Prostate gland (tissue), 2 donors: ENCODE measurements around the gene PRDM16. TPM values are rescaled to one million over a fixed set of nuclear protein-coding genes. Genes with fewer than 3 reads are reported as not detected.

Experiments
- DNase-seq: peaks from one replicate; pipeline ENCODE4 v3.0.0-alpha.2; 2019; ENCODE audit warnings: low spot score
- H3K27ac ChIP-seq, 2 donors: fragments of 200-600 bp; sonication (generic); 2 replicates each; pipeline ENCODE4 v1.5.1; 2017 to 2019
- H3K27me3 ChIP-seq: fragments of 200-600 bp; sonication (generic); replicated peaks from 2 replicates; pipeline ENCODE4 v1.5.1; 2019; ENCODE audit not compliant: insufficient read depth
- H3K36me3 ChIP-seq, 2 donors: fragments of 200-600 bp; sonication (generic); 1 replicate in 1 of 2; 2 replicates in 1 of 2; pipeline versions ENCODE4 v1.5.1 to v1.8.1; 2017 to 2019
- H3K4me1 ChIP-seq: fragments of 200-600 bp; sonication (generic); replicated peaks from 2 replicates; pipeline ENCODE4 v1.5.1; 2019
- H3K4me3 ChIP-seq, 2 donors: fragments of 200-600 bp; sonication (generic); 2 replicates each; pipeline ENCODE4 v1.5.1; 2017 to 2019
- H3K9me3 ChIP-seq: fragments of 200-600 bp; sonication (generic); 2 replicates; pipeline ENCODE4 v1.5.1; 2017
- POLR2A ChIP-seq: fragments of 450-650 bp; IDR thresholded peaks from one replicate; pipeline ENCODE4 v1.6.1; 2016; ENCODE audit warnings: antibody characterized with exemption, mild to moderate bottlenecking
- POLR2AphosphoS5 ChIP-seq: sonication (generic); formaldehyde crosslinking; IDR thresholded peaks from one replicate; pipeline ENCODE4 v1.6.1; 2017; ENCODE audit warnings: antibody characterized with exemption
- WGBS: methylation state at CpG from one replicate; pipeline ENCODE4 v1.1.5; 2018; 5-methylcytosine and 5-hydroxymethylcytosine counted together
- intact Hi-C: fragments of 100-400 bp; cut with DNase I; formaldehyde crosslinking; loops from one replicate; pipeline ENCODE4 v1.14.2; 2022
- total RNA-seq, 2 donors: library from RNA; depleted of rRNA; stranded (reverse); fragments of >200 nt; gene quantifications; one replicate each; pipeline ENCODE4 v1.1.0, GENCODE V29; 2016
- TF ChIP-seq, protein P1 (sequence below), 4 experiments: fragments of 200-600 bp in 2 of 4; fragments of 450-650 bp in 2 of 4; sonication (generic) in 2 of 4; IDR thresholded peaks; 1 replicate in 3 of 4; 2 replicates in 1 of 4; pipeline ENCODE4 v1.5.1; 2016 to 2019; ENCODE audit warnings: antibody characterized with exemption in 4 of 4, mild to moderate bottlenecking in 2 of 4, moderate library complexity in 2 of 4

Gene PRDM16
- total RNA-seq, 2 donors from 2014 or later = 0.23 to 6.5 TPM

DNA sequence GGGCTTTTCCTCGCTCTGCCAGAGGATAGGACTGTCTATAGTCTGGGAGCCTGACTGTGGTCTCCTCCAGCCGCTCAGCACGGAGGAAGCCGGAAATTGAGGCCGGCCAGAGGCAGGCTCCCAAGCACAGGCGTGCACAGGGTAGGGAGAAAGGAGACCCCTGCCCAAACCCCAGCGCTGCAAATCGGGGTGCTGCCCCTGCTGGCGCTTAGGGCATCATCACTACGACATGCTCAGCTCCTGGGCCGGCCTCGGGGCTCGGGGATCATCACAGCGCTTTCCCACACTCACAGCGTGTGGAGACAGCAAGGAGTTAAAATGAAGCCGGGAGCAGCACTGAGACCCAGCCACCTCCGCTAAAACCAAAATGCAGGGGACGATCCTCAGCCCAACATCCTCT is 322.7 kb downstream of the PRDM16 start:
- DNase-seq = no peak
- WGBS = 8% methylated on average over 18 of the region's 18 CpGs

DNA sequence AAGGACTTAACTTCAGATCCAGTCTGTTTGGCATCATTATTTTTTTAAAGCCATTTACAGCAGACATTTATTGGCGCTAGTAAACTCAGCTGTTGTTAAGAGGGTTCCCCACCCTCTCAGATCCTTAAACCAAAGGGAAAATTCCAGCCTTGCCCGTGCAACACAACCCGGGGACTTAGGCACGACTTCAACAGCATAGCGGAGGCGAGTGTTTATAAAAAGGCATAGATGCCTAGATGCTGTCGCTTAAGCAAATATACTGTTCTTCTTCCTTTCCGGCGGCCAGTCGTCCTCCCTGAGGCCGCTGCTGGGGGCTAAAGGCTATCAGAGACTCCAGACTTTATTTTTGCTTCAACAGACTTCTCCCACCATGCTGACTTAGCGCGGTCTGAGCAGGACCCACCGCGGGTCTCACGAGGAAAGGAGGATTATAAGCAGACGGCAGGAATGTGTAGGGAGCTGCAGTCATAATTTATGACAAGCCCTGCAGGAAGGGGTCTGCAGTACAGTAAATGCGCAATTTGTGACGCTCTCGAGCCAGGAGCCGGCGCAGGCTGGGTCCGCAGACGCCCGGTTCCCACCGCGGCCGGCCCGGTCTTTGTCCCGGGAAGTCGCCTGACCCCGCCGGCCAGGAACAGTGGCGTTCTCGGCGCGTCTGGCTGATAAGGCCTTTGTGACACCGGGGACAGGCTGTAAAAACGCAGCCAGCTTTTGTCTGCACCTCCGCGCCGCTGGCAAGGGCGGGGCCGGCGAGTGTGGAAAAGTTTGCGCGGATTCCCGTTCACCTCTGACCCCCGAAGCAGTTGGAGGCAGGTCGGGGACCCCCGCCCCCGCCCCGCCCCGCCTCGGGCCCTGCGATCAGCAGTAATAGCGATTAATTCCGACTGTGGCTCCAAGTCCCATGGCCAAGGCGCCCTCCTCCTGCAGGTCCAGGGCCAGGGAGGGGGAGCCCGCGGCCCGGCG is 324.3 kb downstream of the PRDM16 start:
- Histone ChIP-seq H3K36me3 (no peaks in the 10 kb centered on the region), H3K4me3 (no peak overlapping the region), H3K9me3 (no peaks in the 10 kb centered on the region), H3K4me1 (peaks cover 12% of the 10 kb centered on the region), H3K27ac (no peak overlapping the region), H3K27me3 (peaks cover 71% of the 10 kb centered on the region)
- 2% methylated on average over 49 of the region's 63 CpGs for WGBS
- TF ChIP-seq, protein P1, sequence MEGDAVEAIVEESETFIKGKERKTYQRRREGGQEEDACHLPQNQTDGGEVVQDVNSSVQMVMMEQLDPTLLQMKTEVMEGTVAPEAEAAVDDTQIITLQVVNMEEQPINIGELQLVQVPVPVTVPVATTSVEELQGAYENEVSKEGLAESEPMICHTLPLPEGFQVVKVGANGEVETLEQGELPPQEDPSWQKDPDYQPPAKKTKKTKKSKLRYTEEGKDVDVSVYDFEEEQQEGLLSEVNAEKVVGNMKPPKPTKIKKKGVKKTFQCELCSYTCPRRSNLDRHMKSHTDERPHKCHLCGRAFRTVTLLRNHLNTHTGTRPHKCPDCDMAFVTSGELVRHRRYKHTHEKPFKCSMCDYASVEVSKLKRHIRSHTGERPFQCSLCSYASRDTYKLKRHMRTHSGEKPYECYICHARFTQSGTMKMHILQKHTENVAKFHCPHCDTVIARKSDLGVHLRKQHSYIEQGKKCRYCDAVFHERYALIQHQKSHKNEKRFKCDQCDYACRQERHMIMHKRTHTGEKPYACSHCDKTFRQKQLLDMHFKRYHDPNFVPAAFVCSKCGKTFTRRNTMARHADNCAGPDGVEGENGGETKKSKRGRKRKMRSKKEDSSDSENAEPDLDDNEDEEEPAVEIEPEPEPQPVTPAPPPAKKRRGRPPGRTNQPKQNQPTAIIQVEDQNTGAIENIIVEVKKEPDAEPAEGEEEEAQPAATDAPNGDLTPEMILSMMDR (IDR thresholded peaks at IDR 0.05) = no peak
- peak; percentile 73 for TF ChIP-seq POLR2AphosphoS5
- DNase-seq = no peak
- intact Hi-C loops = no loop called here

More for the DNA sequence above, 322.7 kb downstream of the PRDM16 start:
- intact Hi-C loops = no loop called here
- H3K9me3 ChIP-seq = no peaks in the 10 kb centered on the region
- H3K27me3 ChIP-seq = peaks cover 68% of the 10 kb centered on the region
- H3K27ac ChIP-seq = no peak overlapping the region
- TF ChIP-seq POLR2AphosphoS5 (no peak), POLR2A (no peak)
- TF ChIP-seq, protein P1 (IDR thresholded peaks at IDR 0.05) = no peak
- no peak overlapping the region for H3K4me3 ChIP-seq
- H3K4me1 ChIP-seq = peaks cover 12% of the 10 kb centered on the region
- no peaks in the 10 kb centered on the region for H3K36me3 ChIP-seq

DNA sequence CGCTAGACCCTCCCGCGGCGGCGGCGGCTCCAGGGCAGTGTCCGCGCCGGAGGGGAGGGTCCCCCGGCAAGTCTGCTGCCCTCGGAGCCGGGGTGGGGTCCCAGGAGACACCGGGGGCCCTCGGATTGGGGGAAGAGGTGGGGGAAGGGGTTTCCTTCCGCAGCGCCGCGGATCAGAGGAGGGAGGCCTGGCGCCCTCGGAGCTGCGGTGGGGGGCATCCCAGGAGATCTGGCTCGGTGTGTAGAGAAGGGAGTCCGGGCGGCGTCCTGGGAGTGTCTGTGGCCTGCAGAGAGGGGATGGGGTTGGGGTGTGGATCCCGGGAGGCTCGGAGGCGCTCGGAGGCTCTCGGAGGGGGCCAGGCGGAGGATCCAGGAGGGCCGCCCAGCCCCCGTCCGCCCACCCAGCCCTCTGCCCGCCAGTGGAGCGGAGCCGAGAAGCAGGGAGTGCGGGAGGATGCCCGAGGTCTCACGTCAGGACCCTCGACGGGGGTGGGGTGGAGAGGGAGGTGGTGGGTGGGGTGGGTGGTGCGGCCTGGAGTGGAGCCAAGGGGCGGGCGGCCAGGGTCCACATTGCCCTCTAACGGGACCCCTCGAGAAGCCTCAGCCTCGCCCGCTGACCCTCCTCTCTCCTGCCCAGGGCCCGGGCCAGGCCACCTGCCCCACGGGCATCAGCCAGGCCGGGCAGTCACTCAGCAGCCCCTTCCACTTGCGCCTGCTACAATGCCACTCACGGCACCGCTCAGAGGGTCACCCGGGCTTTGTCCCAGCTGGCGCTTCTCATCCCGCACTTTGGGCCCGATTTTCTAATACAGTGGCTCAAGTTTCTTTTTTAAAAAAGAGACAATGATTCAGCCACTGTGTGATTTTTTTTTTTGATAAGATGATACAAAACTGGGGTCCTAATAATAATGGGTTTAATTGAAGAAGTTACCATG is 325.3 kb downstream of the PRDM16 start:
- intact Hi-C loops = no loop called here
- Histone ChIP-seq H3K27me3 (peaks cover 63% of the 10 kb centered on the region), H3K27ac (no peak overlapping the region), H3K9me3 (no peaks in the 10 kb centered on the region), H3K4me1 (peaks cover 12% of the 10 kb centered on the region), H3K4me3 (no peak overlapping the region), H3K36me3 (no peaks in the 10 kb centered on the region)
- no peak for DNase-seq
- TF ChIP-seq POLR2A = no peak
- no peak for TF ChIP-seq POLR2AphosphoS5
- TF ChIP-seq, protein P1 (IDR thresholded peaks at IDR 0.05) = no peak
- 13% methylated on average over 52 of the region's 59 CpGs for WGBS

DNA sequence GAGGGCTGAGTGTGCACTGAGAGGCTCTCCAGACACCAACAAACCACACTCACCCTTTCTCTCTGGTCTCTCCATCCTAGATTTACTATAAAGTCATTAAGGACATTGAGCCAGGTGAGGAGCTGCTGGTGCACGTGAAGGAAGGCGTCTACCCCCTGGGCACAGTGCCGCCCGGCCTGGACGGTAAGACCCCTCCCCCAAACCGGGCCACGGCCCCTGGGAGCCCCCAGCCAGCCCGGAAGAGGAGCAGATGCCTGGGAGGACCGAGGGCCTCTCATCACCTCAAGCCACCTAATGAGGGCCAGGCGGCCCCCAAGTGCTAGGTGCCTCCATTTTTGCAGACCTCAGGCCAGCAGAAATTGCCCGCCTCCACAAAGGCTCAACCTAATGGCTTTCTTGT is 327.4 kb downstream of the PRDM16 start:
- DNase-seq = no peak
- Histone ChIP-seq H3K27me3 (peaks cover 51% of the 10 kb centered on the region), H3K27ac (no peak overlapping the region), H3K4me3 (no peak overlapping the region), H3K9me3 (no peaks in the 10 kb centered on the region), H3K4me1 (peaks cover 12% of the 10 kb centered on the region), H3K36me3 (no peaks in the 10 kb centered on the region)
- TF ChIP-seq POLR2AphosphoS5 = no peak
- no peak for TF ChIP-seq POLR2A
- TF ChIP-seq, protein P1 (IDR thresholded peaks at IDR 0.05) = no peak
- intact Hi-C loops = no loop called here
- 63% methylated on average over 11 of the region's 11 CpGs for WGBS
